KMS-11 (cell line): Measurements from ENCODE around the gene SNRPB.

Source experiments
- H2AFZ ChIP-seq: fragments of 200-600 bp; sonication (generic); 2 replicates; pipeline ENCODE4 v1.6.1; 2016; ENCODE audit warnings: antibody characterized with exemption, mixed run types, low read depth
- H3K27ac ChIP-seq: fragments of 200-600 bp; sonication (generic); 2 replicates; pipeline ENCODE4 v1.6.1; 2016; ENCODE audit warnings: mild to moderate bottlenecking, mixed run types
- H3K27me3 ChIP-seq: fragments of 200-600 bp; sonication (generic); 2 replicates; pipeline ENCODE4 v1.6.1; 2017; ENCODE audit warnings: mild to moderate bottlenecking, low read depth, mixed run types, moderate library complexity; ENCODE audit not compliant: insufficient read depth
- H3K36me3 ChIP-seq: fragments of 200-600 bp; sonication (generic); 2 replicates; pipeline ENCODE4 v1.6.1; 2017; ENCODE audit warnings: mild to moderate bottlenecking, mixed run types; ENCODE audit not compliant: insufficient read depth
- H3K4me1 ChIP-seq: fragments of 200-600 bp; sonication (generic); 2 replicates; pipeline ENCODE4 v1.6.1; 2016; ENCODE audit warnings: mild to moderate bottlenecking, low read depth, mixed run types; ENCODE audit not compliant: poor library complexity, severe bottlenecking
- H3K4me2 ChIP-seq: fragments of 200-600 bp; sonication (generic); 2 replicates; pipeline ENCODE4 v1.7.0; 2016; ENCODE audit warnings: mild to moderate bottlenecking, mixed run types
- H3K4me3 ChIP-seq: fragments of 200-600 bp; sonication (generic); IDR thresholded peaks from 2 replicates; pipeline ENCODE4 v1.6.1; 2017; ENCODE audit warnings: low read depth, low read length, mixed read lengths; ENCODE audit not compliant: insufficient read depth
- H3K79me2 ChIP-seq: fragments of 200-600 bp; sonication (generic); 2 replicates; pipeline ENCODE4 v1.6.1; 2016; ENCODE audit warnings: low read depth, mixed run types; ENCODE audit not compliant: insufficient read depth
- H3K9ac ChIP-seq: fragments of 200-600 bp; sonication (generic); 2 replicates; pipeline ENCODE4 v1.6.1; 2016; ENCODE audit warnings: mild to moderate bottlenecking, mixed run types
- H4K20me1 ChIP-seq: fragments of 200-600 bp; sonication (generic); 2 replicates; pipeline ENCODE4 v1.6.1; 2016; ENCODE audit warnings: mild to moderate bottlenecking, mixed run types; ENCODE audit not compliant: insufficient read depth
- TF ChIP-seq, protein P1 (sequence below): fragments of 200-600 bp; sonication (generic); conservative IDR thresholded peaks from 2 replicates; pipeline ENCODE4 v1.6.1; 2017; ENCODE audit warnings: low read depth, mild to moderate bottlenecking, antibody characterized with exemption, low read length, moderate library complexity, mixed read lengths

SNRPB gene

DNA sequence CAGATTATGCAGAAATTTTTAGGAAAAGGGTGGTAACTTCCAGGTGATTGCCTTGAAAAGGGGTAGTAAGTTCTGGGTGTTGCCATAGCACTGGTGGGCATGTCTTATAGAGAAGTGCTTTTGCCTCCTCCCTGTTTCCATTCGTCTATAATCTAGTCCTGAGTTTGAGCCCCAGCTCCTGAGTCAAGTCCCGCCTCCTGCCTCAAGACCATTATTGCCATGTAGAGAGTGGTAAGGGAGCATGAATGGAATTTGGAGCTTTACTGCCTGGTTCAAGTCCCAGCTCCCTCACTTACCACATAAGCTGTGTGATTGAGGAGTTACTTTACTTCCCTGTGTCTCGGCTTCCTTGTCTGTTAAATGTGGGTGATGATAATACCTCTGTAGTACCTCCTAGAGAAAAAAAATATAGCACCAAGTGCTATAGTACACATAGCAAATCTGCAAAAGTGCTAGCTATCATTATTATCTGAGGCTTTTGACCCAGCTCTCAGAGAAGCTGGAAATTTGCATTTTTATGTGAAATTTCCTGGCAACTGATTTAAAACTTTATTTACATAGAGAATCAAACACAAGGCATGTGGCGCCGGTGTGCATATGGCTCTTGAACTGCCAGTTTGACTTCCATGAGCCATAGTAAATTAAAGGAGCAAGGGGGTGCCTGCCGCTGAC, 53.9 kb downstream of the SNRPB start:
- no peak overlapping the region for H3K9ac ChIP-seq
- no peak overlapping the region for H3K27ac ChIP-seq
- H3K4me1 ChIP-seq, result no peaks in the 10 kb centered on the region
- H4K20me1 ChIP-seq, result no peaks in the 10 kb centered on the region
- H3K4me2 ChIP-seq, result no peak overlapping the region
- no peak overlapping the region for H2AFZ ChIP-seq
- no peaks in the 10 kb centered on the region for H3K27me3 ChIP-seq
- H3K79me2 ChIP-seq, result no peaks in the 10 kb centered on the region
- no peaks in the 10 kb centered on the region for H3K36me3 ChIP-seq
- H3K4me3 ChIP-seq, result no peak overlapping the region
- TF ChIP-seq, protein P1, sequence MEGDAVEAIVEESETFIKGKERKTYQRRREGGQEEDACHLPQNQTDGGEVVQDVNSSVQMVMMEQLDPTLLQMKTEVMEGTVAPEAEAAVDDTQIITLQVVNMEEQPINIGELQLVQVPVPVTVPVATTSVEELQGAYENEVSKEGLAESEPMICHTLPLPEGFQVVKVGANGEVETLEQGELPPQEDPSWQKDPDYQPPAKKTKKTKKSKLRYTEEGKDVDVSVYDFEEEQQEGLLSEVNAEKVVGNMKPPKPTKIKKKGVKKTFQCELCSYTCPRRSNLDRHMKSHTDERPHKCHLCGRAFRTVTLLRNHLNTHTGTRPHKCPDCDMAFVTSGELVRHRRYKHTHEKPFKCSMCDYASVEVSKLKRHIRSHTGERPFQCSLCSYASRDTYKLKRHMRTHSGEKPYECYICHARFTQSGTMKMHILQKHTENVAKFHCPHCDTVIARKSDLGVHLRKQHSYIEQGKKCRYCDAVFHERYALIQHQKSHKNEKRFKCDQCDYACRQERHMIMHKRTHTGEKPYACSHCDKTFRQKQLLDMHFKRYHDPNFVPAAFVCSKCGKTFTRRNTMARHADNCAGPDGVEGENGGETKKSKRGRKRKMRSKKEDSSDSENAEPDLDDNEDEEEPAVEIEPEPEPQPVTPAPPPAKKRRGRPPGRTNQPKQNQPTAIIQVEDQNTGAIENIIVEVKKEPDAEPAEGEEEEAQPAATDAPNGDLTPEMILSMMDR, result no peak
